GM12878 (cell line): ENCODE measurements around the gene ZNF577.

Experiments used
- CBX3 ChIP-seq: fragments of 200-600 bp; sonication (generic); IDR thresholded peaks from 2 replicates; pipeline ENCODE4 v1.6.1; 2016; ENCODE audit warnings: low read depth, borderline replicate concordance
- NFXL1 ChIP-seq: fragments of 450-650 bp; IDR thresholded peaks from 2 replicates; pipeline ENCODE4 v1.6.1; 2017; ENCODE audit warnings: antibody characterized with exemption, mild to moderate bottlenecking, borderline replicate concordance
- TCF12 ChIP-seq: IDR thresholded peaks from 2 replicates; pipeline ENCODE4 v1.6.1; 2011; ENCODE audit warnings: low read depth, mild to moderate bottlenecking, low read length

GRCh38 chr19:51891193-51891747 is 3.5 kb upstream of the ZNF577 start:
- no peak for TF ChIP-seq TCF12
- TF ChIP-seq CBX3: no peak
- no peak for TF ChIP-seq NFXL1
